PFSK-1 (cell line): ENCODE data around the gene PTPRN2.

Source experiments
- FOXP2 ChIP-seq: optimal IDR thresholded peaks from 2 replicates; pipeline ENCODE3; 2011; ENCODE audit warnings: borderline replicate concordance, control low read depth, inconsistent platforms; ENCODE audit not compliant: insufficient read depth; ENCODE audit errors: extremely low read length, extremely low read depth
- POLR2AphosphoS5 ChIP-seq: IDR thresholded peaks from 2 replicates; pipeline ENCODE4 v1.6.1; 2012; ENCODE audit warnings: low read depth, mild to moderate bottlenecking, control low read depth, low read length, moderate library complexity
- REST ChIP-seq, 2 experiments: IDR thresholded peaks; 2 replicates each; pipeline versions ENCODE4 v1.6.1 to v1.8.0; 2011 to 2012; ENCODE audit warnings: low read depth in 2 of 2, low read length in 2 of 2, control low read depth in 1 of 2, inconsistent platforms in 1 of 2, mild to moderate bottlenecking in 1 of 2, moderate library complexity in 1 of 2; ENCODE audit not compliant: insufficient read depth in 1 of 2
- SIN3A ChIP-seq: IDR thresholded peaks from 2 replicates; pipeline ENCODE4 v1.6.1; 2012; ENCODE audit warnings: mild to moderate bottlenecking, low read length, moderate library complexity, borderline replicate concordance; ENCODE audit not compliant: insufficient read depth
- TAF1 ChIP-seq: IDR thresholded peaks from 2 replicates; pipeline ENCODE4 v1.6.1; 2012; ENCODE audit warnings: low read length, control low read depth, borderline replicate concordance; ENCODE audit not compliant: insufficient read depth

DNA sequence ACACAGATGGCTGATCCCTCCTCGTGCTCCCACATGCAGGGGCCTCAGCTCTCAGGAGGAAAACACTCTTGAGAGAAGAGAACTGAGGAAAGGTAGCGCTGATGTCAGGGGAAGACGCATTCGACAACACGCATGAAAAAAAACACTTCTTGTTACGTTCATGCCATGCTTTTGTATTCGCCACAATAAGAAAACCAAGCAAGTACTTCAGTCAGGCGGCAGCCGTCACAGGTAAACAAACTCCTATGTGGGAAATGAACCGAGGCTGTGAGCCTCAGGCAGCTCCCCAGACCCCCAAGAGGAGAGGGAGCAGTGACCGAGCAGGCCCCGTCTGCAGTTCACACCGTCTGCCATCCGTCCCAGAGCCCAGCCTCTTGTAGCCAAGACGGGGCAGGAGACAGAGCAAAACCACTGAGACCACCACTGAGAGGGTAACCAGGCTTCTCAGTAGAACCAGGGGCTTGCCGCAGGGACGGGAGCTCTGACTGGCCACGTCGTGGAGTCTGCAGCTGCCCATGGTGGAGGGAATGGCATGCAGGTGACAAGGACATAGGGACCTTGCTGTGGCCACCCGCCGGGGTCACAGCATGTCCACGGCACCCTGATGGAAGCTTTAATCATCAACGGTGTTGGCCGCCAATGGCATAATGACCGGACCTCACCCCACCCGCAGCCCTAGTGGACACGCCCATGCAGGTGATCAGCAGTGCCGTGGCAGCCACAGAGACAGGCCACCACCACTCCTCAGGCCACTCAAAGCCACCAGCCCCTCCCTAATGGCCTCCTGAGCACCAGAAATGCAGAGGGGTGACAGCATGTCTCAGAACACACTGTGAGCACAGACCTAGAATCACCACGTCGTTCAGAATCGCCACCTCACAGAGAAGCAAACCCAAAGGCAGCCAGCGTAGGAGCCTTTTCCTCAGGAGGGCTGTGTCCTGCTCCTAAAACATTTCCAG, 304.3 kb downstream of the PTPRN2 start:
- TF ChIP-seq SIN3A = no peak
- no peak for TF ChIP-seq TAF1
- TF ChIP-seq FOXP2 = no peak
- TF ChIP-seq REST (IDR thresholded peaks at IDR 0.05; ENCODE audit: insufficient read depth in 1 of 2, low read depth in 2 of 2, low read length in 2 of 2) = no peak
- no peak for TF ChIP-seq POLR2AphosphoS5
